DND-41 (cell line): ENCODE data around the gene ADAMTSL3.

Experiments used
- ATAC-seq: fragments of 200-7000 bp; cut with Tn5 transposase; 3 replicates; pipeline ENCODE4 v1.9.1; 2021; ENCODE audit warnings: low read depth; ENCODE audit not compliant: insufficient read depth
- DNase-seq: peaks from one replicate; pipeline ENCODE4 v3.0.0-alpha.2; 2020
- H2AFZ ChIP-seq: 2 replicates; pipeline ENCODE4 v1.6.0; 2012; ENCODE audit warnings: low read depth, low read length
- H3K27ac ChIP-seq: 2 replicates; pipeline ENCODE4 v1.5.1; 2012; ENCODE audit warnings: low read length, inconsistent platforms
- H3K27me3 ChIP-seq: fragments of 200-600 bp; sonication (generic); 2 replicates; pipeline ENCODE4 v1.6.0; 2012; ENCODE audit warnings: low read length, mild to moderate bottlenecking, inconsistent platforms; ENCODE audit not compliant: insufficient read depth, poor library complexity
- H3K36me3 ChIP-seq: 2 replicates; pipeline ENCODE4 v1.5.1; 2012; ENCODE audit warnings: low read length, inconsistent platforms; ENCODE audit not compliant: insufficient read depth
- H3K4me1 ChIP-seq: 2 replicates; pipeline ENCODE4 v1.5.1; 2012; ENCODE audit warnings: mild to moderate bottlenecking, low read length; ENCODE audit not compliant: insufficient read depth
- H3K4me2 ChIP-seq: 2 replicates; pipeline ENCODE4 v1.6.0; 2012; ENCODE audit warnings: mild to moderate bottlenecking, moderate library complexity, low read length, inconsistent platforms; ENCODE audit not compliant: insufficient read depth
- H3K4me3 ChIP-seq, 2 experiments: fragments of 200-600 bp in 1 of 2; shearing (Covaris generic) in 1 of 2; 2 replicates each; pipeline ENCODE4 v1.5.1; 2012 to 2016; ENCODE audit warnings: inconsistent platforms in 2 of 2, low read length in 2 of 2, mild to moderate bottlenecking in 2 of 2, low read depth in 1 of 2, moderate library complexity in 1 of 2
- H3K79me2 ChIP-seq: 2 replicates; pipeline ENCODE4 v1.6.0; 2012; ENCODE audit warnings: low read length, inconsistent platforms; ENCODE audit not compliant: insufficient read depth
- H3K9ac ChIP-seq: 2 replicates; pipeline ENCODE4 v1.6.0; 2012; ENCODE audit warnings: low read depth, mild to moderate bottlenecking, inconsistent platforms, low read length, moderate library complexity
- H3K9me3 ChIP-seq: 2 replicates; pipeline ENCODE4 v1.5.1; 2012; ENCODE audit warnings: low read length, moderate library complexity, mild to moderate bottlenecking, inconsistent platforms; ENCODE audit not compliant: insufficient read depth, severe bottlenecking
- H4K20me1 ChIP-seq: 2 replicates; pipeline ENCODE4 v1.6.0; 2012; ENCODE audit warnings: low read length; ENCODE audit not compliant: insufficient read depth
- CTCF ChIP-seq: IDR thresholded peaks from 2 replicates; pipeline ENCODE4 v1.5.1; 2012; ENCODE audit warnings: borderline replicate concordance, low read length, moderate library complexity, mild to moderate bottlenecking; ENCODE audit not compliant: poor library complexity, severe bottlenecking; ENCODE audit errors: extremely low read depth
- EZH2 ChIP-seq: IDR thresholded peaks from 3 replicates; pipeline ENCODE4 v1.6.1; 2012; ENCODE audit warnings: borderline replicate concordance, low read depth, mild to moderate bottlenecking, moderate library complexity, low read length, inconsistent platforms; ENCODE audit not compliant: severe bottlenecking

The ADAMTSL3 gene

GRCh38 chr15:83905556-83906273 lies 251.8 kb downstream of the ADAMTSL3 start:
- no peaks in the 10 kb centered on the region for H3K9me3 ChIP-seq
- H3K36me3 ChIP-seq = no peaks in the 10 kb centered on the region
- no peak for ATAC-seq
- H3K79me2 ChIP-seq = no peaks in the 10 kb centered on the region
- H4K20me1 ChIP-seq = no peaks in the 10 kb centered on the region
- no peak for TF ChIP-seq CTCF
- no peak for TF ChIP-seq EZH2
- no peak overlapping the region for H2AFZ ChIP-seq
- H3K27ac ChIP-seq = no peak overlapping the region
- no peaks in the 10 kb centered on the region for H3K4me1 ChIP-seq
- H3K9ac ChIP-seq = no peak overlapping the region
- peaks cover 3% of the 10 kb centered on the region for H3K27me3 ChIP-seq
- H3K4me3 ChIP-seq = no peak overlapping the region
- H3K4me2 ChIP-seq = no peak overlapping the region
- no peak for DNase-seq

GRCh38 chr15:83911345-83911744 lies 257.4 kb downstream of the ADAMTSL3 start:
- Histone ChIP-seq H3K27me3 (no peaks in the 10 kb centered on the region), H3K4me1 (no peaks in the 10 kb centered on the region), H3K27ac (no peak overlapping the region), H3K9ac (no peak overlapping the region), H3K4me3 (no peak overlapping the region), H3K36me3 (no peaks in the 10 kb centered on the region), H4K20me1 (no peaks in the 10 kb centered on the region), H3K4me2 (no peak overlapping the region), H3K79me2 (no peaks in the 10 kb centered on the region), H2AFZ (no peak overlapping the region), H3K9me3 (no peaks in the 10 kb centered on the region)
- DNase-seq (no peak), ATAC-seq (no peak)
- TF ChIP-seq EZH2 (no peak), CTCF (no peak)

- TF ChIP-seq EZH2 = no peak
These were observed 258.4 kb downstream of the ADAMTSL3 start for GRCh38 chr15:83912343-83912742.

GRCh38 chr15:83913034-83913632 lies 259.2 kb downstream of the ADAMTSL3 start:
- Histone ChIP-seq H3K9ac (no peak overlapping the region), H3K36me3 (no peaks in the 10 kb centered on the region), H2AFZ (no peak overlapping the region), H4K20me1 (no peaks in the 10 kb centered on the region), H3K4me3 (no peak overlapping the region), H3K27me3 (no peaks in the 10 kb centered on the region), H3K9me3 (no peaks in the 10 kb centered on the region), H3K4me1 (no peaks in the 10 kb centered on the region), H3K27ac (no peak overlapping the region), H3K79me2 (no peaks in the 10 kb centered on the region), H3K4me2 (no peak overlapping the region)
- TF ChIP-seq CTCF (no peak), EZH2 (no peak)
- no peak for ATAC-seq
- no peak for DNase-seq

More at GRCh38 chr15:83912343-83912742, 258.4 kb downstream of the ADAMTSL3 start:
- H3K9ac ChIP-seq = no peak overlapping the region
- DNase-seq (no peak), ATAC-seq (no peak)
- H4K20me1 ChIP-seq = no peaks in the 10 kb centered on the region
- no peaks in the 10 kb centered on the region for H3K27me3 ChIP-seq
- no peaks in the 10 kb centered on the region for H3K9me3 ChIP-seq
- no peak overlapping the region for H2AFZ ChIP-seq
- H3K4me1 ChIP-seq = no peaks in the 10 kb centered on the region
- no peaks in the 10 kb centered on the region for H3K79me2 ChIP-seq
- no peaks in the 10 kb centered on the region for H3K36me3 ChIP-seq
- H3K4me2 ChIP-seq = no peak overlapping the region
- H3K27ac ChIP-seq = no peak overlapping the region
- no peak overlapping the region for H3K4me3 ChIP-seq
